UCSD-AML1 (cell line): ENCODE results near the gene RS1.

Experiments used
- DNase-seq: peaks from one replicate; lab custom pipeline; 2025; ENCODE audit not compliant: unreplicated experiment; lab: John Stamatoyannopoulos, UW

RS1 gene

GRCh38 chrX:18607966-18608365 is 63.9 kb downstream of the RS1 start:
- no peak for DNase-seq

- DNase-seq = no peak
Observed at GRCh38 chrX:18598413-18598812, 73.5 kb downstream of the RS1 start.

GRCh38 chrX:18596096-18596495 is 75.8 kb downstream of the RS1 start:
- DNase-seq = no peak

- DNase-seq = no peak
Observed at GRCh38 chrX:18594079-18594478, 77.8 kb downstream of the RS1 start.

- no peak for DNase-seq
Observed at GRCh38 chrX:18591834-18592233, 80.1 kb downstream of the RS1 start.
